Bronchial epithelial cell (primary cell): ENCODE measurements around the gene ALOX5. TPM values are rescaled to one million over a fixed set of nuclear protein-coding genes. Genes with fewer than 3 reads are reported as not detected.

Experiments used
- DNase-seq: peaks from one replicate; pipeline ENCODE4 v3.0.0-alpha.2; 2010; ENCODE audit warnings: low read depth
- FAIRE-seq: peaks from 2 replicates; lab custom pipeline; 2011; peaks lifted over from hg19 to GRCh38; lab: Jason Lieb, UNC
- H3K27me3 ChIP-seq: 2 replicates; pipeline ENCODE4 v1.5.1; 2011; ENCODE audit warnings: low read length; ENCODE audit not compliant: control insufficient read depth, insufficient read depth
- H3K36me3 ChIP-seq: 2 replicates; pipeline ENCODE4 v1.5.1; 2011; ENCODE audit warnings: low read length; ENCODE audit not compliant: control insufficient read depth, insufficient read depth
- H3K4me3 ChIP-seq: 2 replicates; pipeline ENCODE4 v1.5.1; 2011; ENCODE audit warnings: mild to moderate bottlenecking, low read depth, low read length, control low read depth
- CTCF ChIP-seq: IDR thresholded peaks from 2 replicates; pipeline ENCODE4 v1.5.1; 2011; ENCODE audit warnings: mild to moderate bottlenecking, moderate library complexity, low read length, control low read depth, inconsistent platforms; ENCODE audit not compliant: insufficient read depth, severe bottlenecking
- total RNA-seq: library from RNA; depleted of rRNA; stranded (reverse); fragments of >200 nt; gene quantifications from 2 replicates; pipeline ENCODE4 v1.2.1, GENCODE V29; 2014

Gene ALOX5
- total RNA-seq, 1 donor from 2014 or later, result 0.26 TPM

- FAIRE-seq (no peak), DNase-seq (no peak)
- Histone ChIP-seq H3K27me3 (peaks cover 10% of the 10 kb centered on the region), H3K4me3 (no peak overlapping the region), H3K36me3 (no peaks in the 10 kb centered on the region)
- no peak for TF ChIP-seq CTCF
These were observed 5.1 kb downstream of the ALOX5 start for GRCh38 chr10:45378914-45379726.

- Histone ChIP-seq H3K27me3 (peaks cover 2% of the 10 kb centered on the region), H3K36me3 (no peaks in the 10 kb centered on the region), H3K4me3 (no peak overlapping the region)
- no peak for DNase-seq
- TF ChIP-seq CTCF, result no peak
- no peak for FAIRE-seq
These were observed 6.0 kb downstream of the ALOX5 start for GRCh38 chr10:45379891-45380540.

- H3K4me3 ChIP-seq, result no peak overlapping the region
- DNase-seq, result no peak
- FAIRE-seq, result no peak
- no peaks in the 10 kb centered on the region for H3K27me3 ChIP-seq
- no peak for TF ChIP-seq CTCF
- H3K36me3 ChIP-seq, result no peaks in the 10 kb centered on the region
These were observed 7.0 kb downstream of the ALOX5 start for GRCh38 chr10:45380903-45381620.

- FAIRE-seq (no peak), DNase-seq (no peak)
- TF ChIP-seq CTCF, result no peak
- H3K4me3 ChIP-seq, result no peak overlapping the region
- H3K36me3 ChIP-seq, result no peaks in the 10 kb centered on the region
- H3K27me3 ChIP-seq, result no peaks in the 10 kb centered on the region
These were observed 8.6 kb downstream of the ALOX5 start for GRCh38 chr10:45382591-45382990.

GRCh38 chr10:45383682-45384330 is 9.8 kb downstream of the ALOX5 start:
- no peaks in the 10 kb centered on the region for H3K36me3 ChIP-seq
- DNase-seq (no peak), FAIRE-seq (no peak)
- TF ChIP-seq CTCF, result no peak
- no peaks in the 10 kb centered on the region for H3K27me3 ChIP-seq
- no peak overlapping the region for H3K4me3 ChIP-seq
